GM18519 (cell line): ENCODE results near the gene DIDO1.
"Not testable (repeated sequence)": the region's sequence is repeated elsewhere in the genome, so short reads cannot be mapped to it uniquely, and the experiment has no call there.

Experiments
- ATAC-seq: cut with Tn5 transposase; IDR thresholded peaks from one replicate; pipeline ENCODE4 v1.9.1; 2021; ENCODE audit warnings: mild to moderate bottlenecking, moderate library complexity; ENCODE audit not compliant: unreplicated experiment, low FRiP score

DIDO1 gene

GRCh38 chr20:62962891-62963613 is 36.7 kb upstream of the DIDO1 start:
- ATAC-seq: no peak

- ATAC-seq: no peak
Observed at GRCh38 chr20:62962221-62962879, 36.0 kb upstream of the DIDO1 start.

- no peak for ATAC-seq
Observed at GRCh38 chr20:62961799-62962198, 35.5 kb upstream of the DIDO1 start.

- ATAC-seq: no peak
Observed at GRCh38 chr20:62961310-62961783, 35.0 kb upstream of the DIDO1 start.

GRCh38 chr20:62960446-62961309 is 34.4 kb upstream of the DIDO1 start:
- ATAC-seq: not testable (repeated sequence)

- ATAC-seq: no peak
Observed at GRCh38 chr20:62959998-62960436, 33.7 kb upstream of the DIDO1 start.

GRCh38 chr20:62959101-62959971 is 33.0 kb upstream of the DIDO1 start:
- ATAC-seq: no peak

GRCh38 chr20:62958388-62959100 is 32.2 kb upstream of the DIDO1 start:
- no peak for ATAC-seq

GRCh38 chr20:62957136-62958117 is 31.1 kb upstream of the DIDO1 start:
- no peak for ATAC-seq

- no peak for ATAC-seq
Observed at GRCh38 chr20:62956387-62957135, 30.3 kb upstream of the DIDO1 start.

GRCh38 chr20:62955519-62956386 is 29.4 kb upstream of the DIDO1 start:
- no peak for ATAC-seq

- ATAC-seq: no peak
Observed at GRCh38 chr20:62953839-62954703, 27.8 kb upstream of the DIDO1 start.

- no peak for ATAC-seq
Observed at GRCh38 chr20:62952968-62953838, 26.9 kb upstream of the DIDO1 start.

- no peak for ATAC-seq
Observed at GRCh38 chr20:62952373-62952967, 26.2 kb upstream of the DIDO1 start, which contains the start of gene SLC17A9. SLC17A9 (plus strand) TSS chr20:62952709; CDS start chr20:62952831, 122 bp downstream.
